Superior temporal gyrus (tissue), 1 donor: Measurements from ENCODE around the gene REEP1.
A peak's percentile ranks its signal among the peaks of the same experiment; 100 is the strongest.
"Not testable (repeated sequence)": the region's sequence is repeated elsewhere in the genome, so short reads cannot be mapped to it uniquely, and the experiment has no call there.

ENCODE experiments used
- DNase-seq: peaks from one replicate; pipeline ENCODE4 v3.0.0-alpha.2; 2016; ENCODE audit errors: extremely low spot score

Gene REEP1

GRCh38 chr2:86224645-86225355, 112.6 kb downstream of the REEP1 start:
- no peak for DNase-seq

DNA sequence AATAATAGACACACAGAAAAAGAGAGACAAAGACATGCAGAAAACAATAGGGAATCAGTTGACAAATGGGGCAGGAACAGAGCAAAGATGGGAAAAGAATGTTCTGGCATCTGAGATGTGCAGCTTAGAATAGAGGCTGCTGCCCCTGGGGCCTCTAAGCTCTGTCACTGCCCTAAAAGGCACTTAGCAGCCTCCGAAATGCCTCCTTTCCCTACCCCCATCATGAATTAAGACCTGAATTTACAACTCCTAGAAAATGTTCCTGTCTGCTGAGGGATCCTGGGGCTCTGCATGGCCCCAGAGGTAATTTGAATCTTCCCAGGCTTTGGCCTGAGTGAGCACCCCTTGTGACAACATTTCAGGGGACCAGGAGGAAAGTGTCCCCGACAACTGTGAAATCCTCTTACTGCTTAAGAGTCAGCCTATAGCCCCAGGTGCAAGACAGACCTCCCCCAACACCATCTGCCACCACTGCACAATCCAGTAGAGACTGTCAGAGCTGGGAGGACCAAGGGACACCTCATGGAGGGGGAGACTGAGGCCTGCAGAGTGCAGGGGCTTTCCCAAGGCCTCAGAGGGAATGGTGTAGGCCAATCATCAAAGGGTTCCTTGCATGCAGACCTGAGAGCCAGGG, 113.4 kb downstream of the REEP1 start:
- no peak for DNase-seq

DNA sequence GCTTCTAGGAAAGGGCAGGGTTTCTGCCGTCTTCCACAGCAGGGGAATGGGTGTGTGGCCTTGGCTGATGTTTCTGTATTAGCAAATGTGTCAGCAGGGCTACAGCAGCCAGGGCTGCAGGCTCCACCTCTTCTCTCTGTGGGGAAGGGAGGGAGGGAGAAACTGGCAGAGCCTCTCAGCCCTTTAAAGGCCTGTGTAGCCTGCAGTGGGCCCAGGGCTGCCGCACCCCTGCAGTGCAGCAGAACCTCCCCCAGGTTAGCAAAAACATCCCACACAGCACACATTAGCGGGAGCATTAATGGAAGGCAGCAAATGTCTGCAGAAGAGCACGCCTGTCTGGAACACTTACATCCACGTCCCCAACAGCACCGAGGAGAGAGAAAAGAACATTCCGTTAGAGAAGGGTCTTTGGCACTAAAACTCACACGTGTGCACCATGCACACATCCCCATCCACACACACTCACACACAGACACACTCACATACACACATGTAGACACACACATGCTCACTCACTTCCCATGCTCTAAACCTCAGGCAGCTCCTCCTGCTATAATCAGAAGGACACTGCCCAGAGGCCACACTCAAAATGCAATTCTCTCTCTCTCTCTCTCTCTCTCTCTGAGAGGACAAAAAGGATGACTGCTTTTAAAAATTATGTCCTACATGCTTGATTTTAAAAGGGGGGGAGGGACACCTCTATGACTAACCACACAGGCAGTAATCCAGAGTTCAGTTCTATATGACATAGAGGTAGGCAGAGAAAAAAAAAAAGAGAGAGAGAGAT, 114.1 kb downstream of the REEP1 start:
- DNase-seq, result peak; percentile 71

- peak; percentile 67 for DNase-seq
Measured at GRCh38 chr2:86221066-86221684, 116.3 kb downstream of the REEP1 start.

DNA sequence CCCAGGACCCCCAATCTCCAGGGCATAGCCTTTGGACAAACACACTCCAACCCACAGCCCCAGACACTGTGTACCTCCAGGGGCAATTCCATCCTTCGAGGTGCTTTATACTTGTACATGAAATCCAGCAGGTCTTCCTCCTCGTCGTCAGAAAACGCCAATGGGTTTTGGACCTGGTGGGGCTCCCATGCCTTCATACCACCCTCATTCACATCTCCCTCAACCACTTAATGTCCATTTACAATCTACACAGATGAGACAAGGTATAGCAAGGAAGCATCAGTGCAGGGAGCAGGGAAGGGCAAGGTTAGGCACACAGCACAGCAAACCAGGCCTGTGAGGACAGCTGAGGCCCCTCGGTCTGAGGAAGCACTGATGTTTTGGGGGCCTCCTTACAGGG, 117.5 kb downstream of the REEP1 start:
- DNase-seq, result no peak

GRCh38 chr2:86218124-86218523, 119.3 kb downstream of the REEP1 start:
- no peak for DNase-seq

- DNase-seq, result peak; percentile 49
Measured at GRCh38 chr2:86216575-86217555, 120.6 kb downstream of the REEP1 start.

DNA sequence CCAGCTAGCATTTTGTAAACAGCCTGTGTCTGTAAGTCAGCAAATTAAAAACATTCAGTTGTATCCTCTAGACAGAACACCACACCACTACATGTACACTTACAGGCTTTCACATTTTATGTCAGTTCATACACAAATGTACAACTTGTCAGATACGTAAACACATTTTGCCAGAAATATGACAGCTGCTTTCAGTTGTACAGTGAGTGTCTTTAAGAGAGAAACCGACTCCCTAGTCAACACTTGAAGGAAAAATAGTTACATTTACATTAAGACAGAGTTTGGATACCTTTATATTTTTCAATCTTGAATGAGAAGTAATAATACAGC, 123.0 kb downstream of the REEP1 start:
- DNase-seq, result no peak

DNA sequence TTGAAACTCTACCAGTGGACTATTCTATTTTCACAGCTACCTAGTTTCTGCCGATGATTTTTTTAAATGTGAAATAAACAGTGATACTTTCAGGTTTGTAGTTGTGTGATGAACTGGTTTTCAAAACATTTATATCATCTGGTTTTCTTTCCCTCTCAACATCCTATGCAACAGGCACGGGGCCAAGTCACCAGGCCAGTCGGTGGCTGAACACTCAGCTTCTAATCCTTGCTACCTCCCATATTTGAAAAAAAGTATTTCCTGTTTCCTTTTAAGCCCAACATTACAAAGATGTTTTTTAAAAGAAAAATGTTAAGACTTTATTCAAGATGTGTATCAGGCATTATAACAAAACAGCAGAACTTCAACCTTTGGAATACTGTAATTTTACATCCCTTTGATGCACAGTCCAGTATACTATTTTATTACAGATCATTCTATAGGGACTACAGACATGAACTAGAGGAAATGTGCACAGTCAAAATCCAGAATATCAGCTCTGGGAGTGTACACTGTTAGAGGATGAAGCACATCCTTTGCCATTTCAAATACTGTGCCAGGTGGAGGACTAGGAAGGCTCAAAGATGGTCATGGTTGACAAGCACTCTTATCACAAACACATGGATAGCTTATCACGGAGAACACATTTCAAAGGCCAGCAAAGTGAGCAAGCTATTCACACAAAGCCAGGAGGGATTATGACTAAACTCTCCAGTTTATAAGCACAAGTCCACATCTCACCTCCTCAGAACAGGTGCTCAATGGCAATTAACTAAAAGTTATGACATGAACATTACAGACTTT, 123.5 kb downstream of the REEP1 start:
- no peak for DNase-seq

GRCh38 chr2:86213056-86213455, 124.4 kb downstream of the REEP1 start:
- no peak for DNase-seq

GRCh38 chr2:86211796-86212188, 125.6 kb downstream of the REEP1 start:
- no peak for DNase-seq

DNA sequence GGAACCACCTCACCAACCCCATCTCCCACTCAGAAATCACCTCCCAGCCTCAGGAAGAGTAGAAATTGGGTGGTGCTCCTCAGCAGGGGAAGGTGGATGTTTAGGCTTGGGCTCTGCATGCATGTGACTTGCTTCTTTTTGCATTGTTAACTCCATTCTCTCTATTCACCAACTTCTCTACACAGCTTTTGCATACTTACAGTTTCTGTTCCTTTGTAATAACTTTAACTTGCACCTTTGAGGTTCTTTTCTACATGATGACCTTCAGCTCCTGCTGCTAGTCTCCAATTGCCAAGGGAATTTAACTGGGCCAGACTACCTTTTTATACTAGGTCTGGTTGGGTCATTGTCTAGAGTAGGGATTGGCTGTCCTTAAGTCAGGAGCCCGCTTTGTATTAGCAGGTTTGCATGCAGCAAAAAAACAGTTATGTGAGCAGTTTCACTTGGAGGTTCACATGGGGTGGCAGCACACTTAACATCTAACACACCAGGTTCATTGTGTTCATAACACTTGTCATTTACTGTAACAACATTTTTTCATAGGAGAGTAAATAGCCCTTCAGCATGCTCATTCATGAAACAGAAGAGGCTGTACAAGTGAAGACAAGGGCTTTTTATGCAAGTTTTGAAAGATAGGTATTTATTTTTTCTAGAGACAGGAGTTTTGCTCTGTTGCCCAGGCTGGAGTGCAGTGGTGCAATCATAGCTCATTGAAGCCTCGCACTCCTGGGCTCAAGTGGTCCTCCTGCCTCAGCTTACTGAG, 126.2 kb downstream of the REEP1 start:
- no peak for DNase-seq

- no peak for DNase-seq
Measured at GRCh38 chr2:86204458-86204857, 133.0 kb downstream of the REEP1 start.

- no peak for DNase-seq
Measured at GRCh38 chr2:86203614-86204013, 133.8 kb downstream of the REEP1 start.

DNA sequence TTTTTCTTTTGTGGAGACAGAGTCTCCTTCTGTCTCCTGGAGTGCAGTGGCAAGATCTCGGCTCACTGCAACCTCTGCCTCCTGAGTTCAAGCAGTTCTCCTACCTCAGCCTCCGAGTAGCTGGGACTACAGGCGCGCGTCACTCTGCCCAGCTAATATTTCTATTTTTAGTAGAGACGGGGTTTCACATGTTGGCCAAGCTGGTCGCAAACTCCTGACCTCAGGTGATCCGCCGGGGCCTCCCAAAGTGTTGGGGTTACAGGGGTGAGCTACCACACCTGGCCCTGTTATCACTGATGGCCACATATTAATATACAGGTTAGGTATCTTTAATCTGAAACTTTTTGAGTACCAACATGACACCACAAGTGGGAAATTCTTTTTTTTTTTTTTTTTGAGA, 134.7 kb downstream of the REEP1 start:
- DNase-seq, result no peak

GRCh38 chr2:86202336-86202692, 135.1 kb downstream of the REEP1 start:
- DNase-seq, result no peak

DNA sequence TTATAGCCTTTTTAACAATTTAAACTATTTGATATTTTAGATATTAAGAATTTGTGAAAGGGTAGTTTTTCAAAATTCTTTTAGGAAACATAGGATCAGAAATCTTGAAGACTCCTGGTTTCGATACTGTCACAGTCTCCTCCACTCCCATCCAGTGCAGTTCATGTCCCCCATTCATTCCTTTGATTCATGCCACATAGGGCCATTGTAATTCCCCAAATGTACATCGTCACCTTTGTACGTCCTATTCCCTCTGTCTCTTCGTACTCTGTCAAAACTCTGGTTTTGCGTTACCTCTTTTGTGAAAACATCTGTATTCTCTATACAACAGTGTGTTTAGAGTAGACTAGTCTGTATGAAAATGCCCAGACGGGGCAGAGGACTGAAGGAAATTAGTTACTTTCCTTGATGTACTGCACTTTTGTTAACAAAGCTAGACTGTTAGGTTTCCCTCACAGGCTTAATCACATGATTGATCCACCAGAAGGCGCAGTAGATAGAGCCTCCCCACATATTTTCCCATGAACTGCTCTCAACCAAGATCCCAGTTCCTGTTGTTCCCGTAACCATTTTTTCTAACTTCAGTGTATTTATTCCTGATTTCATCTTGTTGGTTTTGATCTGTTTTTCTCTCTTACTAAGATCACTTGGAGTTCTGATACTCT, 135.6 kb downstream of the REEP1 start:
- DNase-seq, result peak; percentile 82

GRCh38 chr2:86200564-86200963, 136.9 kb downstream of the REEP1 start:
- not testable (repeated sequence) for DNase-seq

DNA sequence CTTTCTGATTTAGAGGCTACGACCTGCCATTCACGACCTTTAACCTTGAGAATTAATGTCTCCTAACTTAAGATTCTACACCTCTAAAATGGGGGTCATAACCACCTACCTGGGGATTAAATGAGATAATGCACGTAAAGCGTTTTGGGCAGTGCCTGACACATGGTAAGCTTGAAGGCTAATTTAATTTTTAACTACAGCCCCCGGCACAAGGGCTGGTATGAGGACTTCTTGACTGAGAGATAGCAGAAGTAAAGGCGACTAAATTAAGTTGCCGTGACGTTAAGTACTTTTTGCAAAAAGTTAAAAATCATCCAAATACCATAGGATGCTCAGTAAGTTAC, 137.6 kb downstream of the REEP1 start:
- no peak for DNase-seq
